Measurements from ENCODE around the gene MUL1. TPM values are rescaled to one million over a fixed set of nuclear protein-coding genes. Genes with fewer than 3 reads are reported as not detected.
A peak's percentile ranks its signal among the peaks of the same experiment; 100 is the strongest.

MUL1 gene, protein sequence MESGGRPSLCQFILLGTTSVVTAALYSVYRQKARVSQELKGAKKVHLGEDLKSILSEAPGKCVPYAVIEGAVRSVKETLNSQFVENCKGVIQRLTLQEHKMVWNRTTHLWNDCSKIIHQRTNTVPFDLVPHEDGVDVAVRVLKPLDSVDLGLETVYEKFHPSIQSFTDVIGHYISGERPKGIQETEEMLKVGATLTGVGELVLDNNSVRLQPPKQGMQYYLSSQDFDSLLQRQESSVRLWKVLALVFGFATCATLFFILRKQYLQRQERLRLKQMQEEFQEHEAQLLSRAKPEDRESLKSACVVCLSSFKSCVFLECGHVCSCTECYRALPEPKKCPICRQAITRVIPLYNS
- 23.3 and 25.5 TPM in 2 replicates for total RNA-seq (2014; rRNA removed; shearing (Covaris generic))
- polyA plus RNA-seq (2015; cell fraction: cytosol; rRNA removed): 40.9 and 48.7 TPM in 2 replicates
- 9.2 and 12.8 TPM in 2 replicates for polyA plus RNA-seq (2015; cell fraction: nucleus; rRNA removed)

DNA sequence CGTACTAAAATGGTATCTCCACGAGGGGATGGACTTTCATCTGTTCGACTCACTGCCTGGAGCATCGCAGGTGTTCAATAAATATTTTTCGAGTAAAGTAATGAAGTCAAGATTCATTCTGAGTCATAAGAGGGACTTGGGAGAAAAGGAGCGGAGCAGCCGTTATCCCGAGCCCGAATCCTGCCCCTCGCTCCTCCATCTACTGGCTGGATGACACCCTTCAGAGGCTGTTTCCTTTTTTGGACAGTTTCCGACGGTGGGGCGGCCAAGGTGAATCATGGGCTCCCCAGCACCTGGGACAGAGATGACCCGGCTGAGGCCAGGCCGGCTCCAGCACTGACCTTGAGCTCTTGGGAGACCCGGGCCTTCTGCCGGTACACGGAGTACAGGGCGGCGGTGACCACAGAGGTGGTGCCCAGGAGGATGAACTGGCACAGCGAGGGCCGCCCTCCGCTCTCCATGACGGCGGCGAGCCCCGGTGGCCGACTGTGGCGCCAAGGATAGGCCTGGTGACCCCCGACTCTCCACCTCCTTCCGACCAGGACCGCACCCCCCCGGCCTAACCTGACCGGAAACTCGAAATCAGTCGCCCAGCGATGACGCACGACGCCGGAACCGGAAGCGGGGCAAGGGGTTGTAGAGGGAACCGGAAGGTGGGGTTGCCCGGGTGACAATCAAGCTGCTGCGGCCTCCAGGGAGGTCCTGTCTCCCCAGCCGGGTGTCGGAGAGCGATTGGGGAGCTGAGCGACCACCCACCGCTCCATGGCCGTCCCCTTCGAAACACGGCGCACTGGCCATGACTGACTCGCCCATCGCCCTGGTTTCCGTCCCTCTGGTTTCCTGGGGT, at the start of gene MUL1:
Gene MUL1, minus strand, starts transcription at position 588 of the 847 bp plus-strand sequence. Its CDS starts 127 bp downstream, at position 461.
- in situ Hi-C loops (cut with HindIII; ENCODE audit: low pct_unique_long_range_greater_than_20kb, low sequenced_read_pairs): no loop called here
- peak; percentile 91 for DNase-seq (ENCODE audit: low read depth, low spot score)

DNA sequence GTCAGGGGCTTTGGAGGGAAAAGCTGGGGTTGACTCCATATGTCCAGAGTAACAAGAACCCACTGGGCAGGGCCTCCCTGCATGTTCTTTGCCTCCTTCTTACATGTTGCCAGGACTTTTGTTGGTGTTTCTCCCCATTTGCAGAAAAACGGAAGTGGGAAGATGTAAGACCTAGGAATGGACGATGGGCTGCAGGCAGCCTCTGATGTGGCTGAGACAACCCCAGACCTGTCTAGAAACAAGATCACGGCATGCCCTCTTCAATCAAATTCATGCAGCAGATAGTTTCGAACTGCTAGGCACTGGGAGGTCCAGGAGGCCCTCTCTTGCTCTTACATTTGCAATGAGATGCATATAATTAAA, 47.8 kb upstream of the MUL1 start:
- in situ Hi-C loops (cut with HindIII; ENCODE audit: low pct_unique_long_range_greater_than_20kb, low sequenced_read_pairs): no loop called here
- DNase-seq (ENCODE audit: low read depth, low spot score): no peak

DNA sequence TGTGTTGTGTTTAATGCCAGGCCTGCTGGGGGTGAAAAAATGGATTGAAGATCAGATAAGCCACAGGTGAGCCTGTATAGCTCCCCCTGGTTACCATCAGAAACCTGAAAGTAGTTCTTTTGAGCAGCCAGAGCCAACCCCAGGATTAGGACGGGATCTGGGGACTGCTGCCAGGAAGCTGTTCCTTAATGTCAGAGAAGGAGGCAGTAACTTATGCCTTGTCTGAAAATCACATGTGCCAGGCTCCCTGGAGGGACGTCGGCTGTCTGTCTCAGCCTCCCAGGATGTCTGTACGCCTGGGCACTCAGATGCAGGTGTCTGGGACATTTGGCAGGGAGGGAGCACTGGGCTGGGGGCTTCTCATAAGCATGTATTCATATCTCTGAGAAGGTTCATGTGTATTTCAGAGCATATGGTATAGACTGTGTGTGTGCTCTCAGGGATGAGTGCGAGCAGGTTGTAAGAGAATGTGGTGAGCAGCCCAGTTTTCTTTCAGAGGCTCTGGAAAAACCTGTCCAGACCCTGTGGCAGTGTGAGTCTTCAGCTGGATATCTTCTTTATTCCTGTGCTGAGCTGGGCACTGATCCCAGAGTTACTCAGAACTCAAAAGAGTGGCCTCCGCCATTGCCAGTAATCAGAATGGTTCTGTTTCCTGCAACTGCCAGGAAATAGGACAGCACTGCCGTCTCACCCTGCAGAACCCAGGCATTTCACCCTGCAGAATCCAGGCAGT, 47.2 kb upstream of the MUL1 start:
- DNase-seq (ENCODE audit: low read depth, low spot score): no peak
- in situ Hi-C loops (cut with HindIII; ENCODE audit: low pct_unique_long_range_greater_than_20kb, low sequenced_read_pairs): no loop called here

DNA sequence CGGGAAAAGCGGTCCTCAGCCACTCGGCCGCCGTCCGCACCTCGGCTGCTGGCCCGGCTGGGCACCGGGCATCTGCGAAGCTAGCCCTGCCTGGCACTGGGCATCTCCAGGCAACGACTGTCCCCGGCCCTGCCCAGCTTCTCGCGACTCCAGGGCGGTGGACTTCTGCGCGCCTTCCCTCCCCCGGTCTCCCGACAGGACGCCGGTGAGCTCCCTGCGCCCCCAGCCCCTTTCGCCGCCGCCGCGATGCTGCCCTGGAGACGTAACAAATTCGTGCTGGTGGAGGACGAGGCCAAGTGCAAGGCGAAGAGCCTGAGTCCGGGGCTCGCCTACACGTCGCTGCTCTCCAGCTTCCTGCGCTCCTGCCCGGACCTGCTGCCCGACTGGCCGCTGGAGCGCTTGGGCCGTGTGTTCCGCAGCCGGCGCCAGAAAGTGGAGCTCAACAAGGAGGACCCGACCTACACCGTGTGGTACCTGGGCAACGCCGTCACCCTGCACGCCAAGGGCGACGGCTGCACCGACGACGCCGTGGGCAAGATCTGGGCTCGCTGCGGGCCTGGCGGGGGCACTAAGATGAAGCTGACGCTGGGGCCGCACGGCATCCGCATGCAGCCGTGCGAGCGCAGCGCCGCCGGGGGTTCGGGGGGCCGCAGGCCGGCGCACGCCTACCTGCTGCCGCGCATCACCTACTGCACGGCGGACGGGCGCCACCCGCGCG, 44.9 kb upstream of the MUL1 start:
- in situ Hi-C loops (cut with HindIII; ENCODE audit: low pct_unique_long_range_greater_than_20kb, low sequenced_read_pairs): no loop called here
- DNase-seq (ENCODE audit: low read depth, low spot score): no peak

DNA sequence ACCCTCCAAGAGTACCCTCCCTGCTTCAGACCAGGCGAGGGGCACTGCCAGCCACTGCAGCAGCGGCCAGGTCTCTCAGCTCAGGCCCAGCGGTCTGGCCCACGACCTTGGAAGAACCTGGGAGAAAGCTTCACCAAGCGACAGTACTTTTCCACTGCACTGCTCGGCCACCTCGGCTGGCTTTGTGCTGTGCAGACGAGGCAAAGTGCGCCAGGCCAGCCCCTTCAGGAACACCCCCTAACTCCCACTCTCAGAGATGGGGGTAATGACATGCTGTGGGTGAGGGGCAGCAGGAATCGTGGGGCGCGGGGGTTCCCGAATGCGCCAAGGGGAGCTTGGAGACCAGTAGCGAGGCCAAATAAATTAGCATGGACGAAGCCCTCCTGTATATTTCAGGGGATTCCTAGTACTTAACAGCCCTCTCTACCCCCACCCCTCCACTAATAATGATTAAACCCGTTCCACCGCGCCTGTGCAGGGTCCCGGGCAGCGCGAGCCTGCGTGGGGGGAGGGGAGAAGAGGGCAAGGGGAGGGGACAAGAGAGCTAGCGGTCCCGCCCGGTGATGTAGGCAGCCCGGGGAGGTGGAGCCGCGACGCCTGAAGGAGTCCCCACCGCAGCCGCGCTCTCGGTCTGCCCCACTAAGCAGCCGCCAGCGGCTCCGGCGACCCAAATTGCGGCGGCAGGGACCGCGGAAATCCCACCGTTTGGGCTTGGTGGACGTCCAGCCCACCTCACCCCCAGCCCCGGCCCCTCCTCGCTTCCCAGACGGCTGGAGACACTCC, 44.2 kb upstream of the MUL1 start, which contains the start of gene FAM43B:
Gene FAM43B, plus strand, starts transcription at position 629 of the 783 bp plus-strand sequence. CDS start 401 bp downstream, outside the sequence.
- in situ Hi-C loops (cut with HindIII; ENCODE audit: low pct_unique_long_range_greater_than_20kb, low sequenced_read_pairs): no loop called here
- DNase-seq (ENCODE audit: low read depth, low spot score): no peak

DNA sequence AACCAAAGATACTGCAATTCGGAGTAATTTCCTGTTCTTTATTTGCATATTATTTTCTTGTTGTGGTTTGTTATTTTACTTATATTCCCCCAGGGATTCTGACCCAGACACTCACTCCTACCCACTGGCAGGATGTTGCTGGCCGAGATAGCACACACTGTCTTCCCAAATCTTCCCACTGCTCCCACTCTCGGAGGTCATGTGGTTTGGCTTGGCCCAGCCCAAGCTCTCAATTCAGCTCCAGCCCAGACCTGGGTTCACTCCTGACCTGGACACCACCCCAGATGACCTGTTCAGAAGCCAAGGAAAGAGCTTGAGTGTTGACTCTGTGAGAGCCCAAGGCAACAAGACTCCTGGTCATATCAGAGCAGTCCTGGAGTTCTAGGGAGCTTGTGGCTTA, 43.2 kb upstream of the MUL1 start:
- DNase-seq (ENCODE audit: low read depth, low spot score): no peak
- in situ Hi-C loops (cut with HindIII; ENCODE audit: low pct_unique_long_range_greater_than_20kb, low sequenced_read_pairs): no loop called here

DNA sequence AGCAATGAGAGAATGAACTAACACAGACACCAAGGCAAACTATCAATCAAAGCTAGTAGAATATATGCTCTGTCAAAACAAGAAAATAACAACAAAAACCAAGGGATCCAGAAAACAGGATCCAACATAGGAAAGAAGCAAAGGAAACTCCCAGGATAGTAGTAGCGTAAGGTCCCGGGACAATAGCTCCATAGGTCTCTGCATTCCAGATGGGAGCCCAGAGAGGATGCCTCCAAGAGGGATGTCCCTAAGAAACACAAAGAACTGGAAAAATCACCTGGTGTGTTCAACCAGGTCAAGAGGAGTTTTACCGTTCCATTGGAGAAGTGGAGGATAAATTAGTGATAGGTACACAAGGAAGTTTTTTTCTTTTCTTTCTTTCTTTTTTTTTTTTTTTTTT, 38.7 kb upstream of the MUL1 start:
- in situ Hi-C loops (cut with HindIII; ENCODE audit: low pct_unique_long_range_greater_than_20kb, low sequenced_read_pairs): no loop called here
- DNase-seq (ENCODE audit: low read depth, low spot score): no peak

DNA sequence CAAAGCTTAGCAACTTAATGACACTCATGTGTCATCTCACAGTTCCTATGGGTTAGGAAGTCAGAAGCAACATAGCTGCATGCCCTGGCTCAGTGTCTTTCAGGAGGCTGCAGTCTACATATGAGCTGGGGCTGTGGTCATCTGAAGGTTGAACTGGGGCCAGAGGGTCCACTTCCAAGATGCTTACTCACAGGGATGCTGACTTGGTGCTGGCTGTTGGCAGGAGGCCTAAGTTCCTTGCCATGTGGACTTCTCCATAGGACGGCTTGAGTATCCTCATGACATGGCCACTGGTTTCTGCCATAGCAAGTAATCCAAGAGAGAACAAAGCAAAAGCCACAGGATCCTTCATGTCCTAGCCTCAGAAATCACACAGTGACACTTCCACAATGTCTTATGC, 32.3 kb upstream of the MUL1 start:
- in situ Hi-C loops (cut with HindIII; ENCODE audit: low pct_unique_long_range_greater_than_20kb, low sequenced_read_pairs): no loop called here
- DNase-seq (ENCODE audit: low read depth, low spot score): no peak

DNA sequence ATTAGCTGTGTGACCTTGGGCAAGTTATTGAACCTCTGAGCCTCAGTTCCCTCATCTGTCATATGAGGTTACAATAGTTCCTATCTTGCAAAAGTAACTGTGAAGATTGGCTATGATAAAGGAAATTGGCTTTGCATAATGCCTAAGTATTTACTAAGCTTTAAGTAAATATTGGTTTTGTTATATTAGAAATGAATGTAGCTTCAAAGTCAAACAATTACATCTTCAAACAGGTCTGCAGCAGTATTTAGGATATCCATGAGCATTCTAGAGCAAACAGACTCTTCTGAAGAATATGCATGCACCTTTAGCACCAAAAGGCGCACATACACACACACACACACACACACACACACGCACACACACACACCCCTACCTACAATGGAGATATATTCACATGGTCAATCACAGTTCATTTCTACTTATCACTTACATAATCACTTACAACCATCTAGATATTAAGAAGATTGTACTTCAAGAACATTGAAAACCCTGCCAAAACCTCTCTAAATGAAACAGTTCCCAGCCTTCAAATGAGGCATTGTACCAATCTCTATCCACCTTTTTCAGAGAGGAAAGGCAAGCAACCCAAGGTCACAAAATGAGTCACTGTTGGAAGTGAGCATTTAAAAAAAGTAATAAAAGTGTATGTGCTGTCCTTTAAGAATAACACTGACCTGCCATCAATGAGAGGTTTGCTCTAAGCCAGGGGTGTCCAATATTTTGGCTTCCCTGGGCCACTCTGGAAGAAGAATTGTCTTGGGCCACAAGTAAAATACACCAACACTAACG, 31.0 kb upstream of the MUL1 start:
- in situ Hi-C loops (cut with HindIII; ENCODE audit: low pct_unique_long_range_greater_than_20kb, low sequenced_read_pairs): no loop called here

DNA sequence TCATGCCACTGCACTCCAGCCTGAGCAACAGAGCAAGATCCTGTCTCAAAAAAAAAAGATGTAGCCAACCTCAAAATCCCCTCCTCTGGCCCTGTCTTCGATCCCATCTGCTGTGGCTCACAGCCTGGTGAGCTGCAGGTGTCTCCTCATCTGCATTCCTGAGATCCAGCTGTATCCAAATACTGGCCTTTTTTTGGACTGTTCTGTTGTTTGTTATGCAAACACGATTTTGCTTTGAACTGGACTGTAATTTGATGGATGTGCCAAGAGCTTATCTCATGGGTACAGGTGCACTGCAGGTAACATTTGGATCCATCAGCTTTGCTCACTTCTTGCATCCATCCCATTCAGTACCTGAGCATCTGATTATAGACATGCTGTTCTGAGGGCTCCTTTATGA, 30.3 kb upstream of the MUL1 start:
- in situ Hi-C loops (cut with HindIII; ENCODE audit: low pct_unique_long_range_greater_than_20kb, low sequenced_read_pairs): no loop called here
- DNase-seq (ENCODE audit: low read depth, low spot score): no peak

More for the DNA sequence above, 31.0 kb upstream of the MUL1 start:
- DNase-seq (ENCODE audit: low read depth, low spot score): no peak

DNA sequence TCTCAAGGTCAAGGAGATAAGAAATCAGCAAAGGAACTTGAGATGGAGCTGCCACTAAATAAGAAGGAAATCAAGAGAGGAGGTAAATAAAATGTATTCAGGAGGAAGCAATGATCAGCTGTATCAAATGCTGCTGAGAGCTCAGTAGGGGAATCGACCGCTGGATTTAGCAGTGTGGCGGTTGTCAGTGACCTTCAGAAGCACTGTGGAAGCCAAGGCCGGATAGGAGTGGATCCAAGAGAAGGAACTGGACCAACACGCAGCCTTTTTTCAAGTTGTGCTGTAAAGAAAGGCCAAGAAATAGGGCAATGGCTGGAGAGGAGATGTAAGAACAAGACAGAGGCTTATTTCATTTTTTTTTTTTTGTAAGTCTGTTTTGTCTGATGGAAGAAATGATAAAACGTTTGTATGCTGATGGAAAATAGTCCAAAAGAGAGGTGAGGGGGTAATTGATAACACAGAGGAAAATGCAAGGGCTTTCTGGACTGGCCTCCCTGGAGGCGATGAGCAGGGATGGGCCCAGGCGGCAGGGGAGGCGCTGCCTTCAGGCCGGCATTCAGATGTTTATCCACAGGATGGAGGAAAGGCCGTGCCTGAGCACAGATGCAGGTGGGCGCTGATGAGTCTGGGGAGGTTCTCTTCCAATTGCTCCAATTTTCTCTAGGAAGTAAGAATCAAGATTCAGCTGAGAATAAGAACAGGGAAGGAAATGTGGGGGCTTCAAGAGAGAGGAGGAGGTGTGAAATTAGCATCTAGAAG, 26.9 kb upstream of the MUL1 start:
- in situ Hi-C loops (cut with HindIII; ENCODE audit: low pct_unique_long_range_greater_than_20kb, low sequenced_read_pairs): no loop called here
- DNase-seq (ENCODE audit: low read depth, low spot score): no peak

DNA sequence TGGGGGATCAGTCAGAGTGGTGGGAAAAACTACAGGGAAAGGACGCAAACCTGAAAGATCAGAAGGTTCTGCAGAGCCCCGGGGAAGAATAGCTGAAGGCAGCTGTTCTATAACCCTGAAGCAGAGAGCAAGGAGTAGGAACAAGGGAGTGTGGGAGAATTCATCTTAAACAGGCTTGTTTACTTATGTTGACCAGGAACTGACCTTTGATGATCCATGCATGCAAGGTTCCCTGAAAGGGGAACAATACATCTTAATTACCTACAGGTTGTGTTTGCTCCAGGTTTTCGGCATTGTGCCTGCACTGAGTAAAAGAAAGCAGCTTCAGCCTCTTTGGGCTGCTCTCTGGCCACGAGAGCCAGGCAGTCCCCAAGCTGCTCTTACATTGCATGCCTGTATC, 25.7 kb upstream of the MUL1 start:
- DNase-seq (ENCODE audit: low read depth, low spot score): no peak
- in situ Hi-C loops (cut with HindIII; ENCODE audit: low pct_unique_long_range_greater_than_20kb, low sequenced_read_pairs): no loop called here

DNA sequence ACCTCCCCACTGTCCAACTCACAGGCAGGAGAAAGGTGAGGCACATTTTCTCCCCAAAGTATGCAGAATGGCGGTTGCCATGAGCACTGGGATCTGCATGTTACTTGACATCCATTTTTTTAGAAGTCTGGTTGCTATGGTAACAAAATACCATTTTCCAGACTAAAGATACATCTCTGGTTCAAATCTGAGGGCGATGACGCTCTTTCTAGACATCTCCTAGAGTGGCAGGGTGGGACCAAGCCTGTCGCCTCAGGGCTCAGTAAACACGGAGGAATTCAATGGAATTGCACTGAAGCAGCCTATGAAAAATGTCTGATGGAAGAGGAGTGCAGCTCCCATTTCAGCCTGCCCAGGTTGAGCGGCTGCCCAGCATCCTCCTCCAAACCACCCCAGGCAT, 22.9 kb upstream of the MUL1 start:
- in situ Hi-C loops (cut with HindIII; ENCODE audit: low pct_unique_long_range_greater_than_20kb, low sequenced_read_pairs): no loop called here
- no peak for DNase-seq (ENCODE audit: low read depth, low spot score)

DNA sequence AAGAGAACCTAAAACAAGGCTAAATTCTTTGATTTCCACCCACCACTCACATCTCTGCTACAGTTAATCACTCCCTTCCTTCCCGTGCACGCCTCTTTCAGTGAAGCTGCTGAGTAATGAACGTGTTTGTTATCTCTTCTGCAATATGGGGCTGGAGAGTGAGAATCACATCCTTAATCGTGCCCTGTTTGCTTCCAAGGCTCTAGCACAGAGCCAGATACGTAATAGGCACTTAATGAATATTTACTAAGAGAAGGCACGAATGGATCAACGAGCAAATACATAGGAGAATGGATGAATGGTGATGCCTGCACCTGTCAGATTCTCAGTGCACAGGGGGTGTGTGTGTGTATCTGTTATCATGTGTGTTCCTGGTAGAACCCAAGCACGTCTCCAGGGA, 22.4 kb upstream of the MUL1 start:
- DNase-seq (ENCODE audit: low read depth, low spot score): no peak
- in situ Hi-C loops (cut with HindIII; ENCODE audit: low pct_unique_long_range_greater_than_20kb, low sequenced_read_pairs): no loop called here

DNA sequence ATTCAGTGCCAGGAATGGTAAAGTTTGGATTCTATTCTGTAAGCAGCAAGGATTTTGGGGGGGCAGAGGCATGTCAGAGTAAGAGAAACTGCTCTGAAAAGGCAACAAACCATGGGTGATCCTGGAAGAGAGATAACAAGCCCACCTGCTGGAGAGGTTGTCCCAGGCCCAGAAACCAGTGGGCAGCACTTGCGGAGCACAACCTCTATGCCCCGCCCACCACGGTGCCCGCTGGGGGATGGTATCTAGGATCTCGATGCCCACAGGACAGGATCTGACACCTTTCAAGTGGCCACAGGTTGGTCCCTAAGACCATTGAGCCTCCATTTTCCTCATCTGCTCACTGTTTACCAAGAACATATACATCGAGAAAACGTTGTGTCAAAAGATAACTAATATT, 20.3 kb upstream of the MUL1 start:
- DNase-seq (ENCODE audit: low read depth, low spot score): no peak
- in situ Hi-C loops (cut with HindIII; ENCODE audit: low pct_unique_long_range_greater_than_20kb, low sequenced_read_pairs): no loop called here
